GM19099 (cell line): ENCODE results near the gene ARFIP1.

ENCODE experiments used
- POLR2A ChIP-seq: IDR thresholded peaks from 3 replicates; pipeline ENCODE4 v1.6.1; 2011; ENCODE audit warnings: low read depth; ENCODE audit not compliant: insufficient read length; ENCODE audit errors: extremely low read depth

ARFIP1 gene

DNA sequence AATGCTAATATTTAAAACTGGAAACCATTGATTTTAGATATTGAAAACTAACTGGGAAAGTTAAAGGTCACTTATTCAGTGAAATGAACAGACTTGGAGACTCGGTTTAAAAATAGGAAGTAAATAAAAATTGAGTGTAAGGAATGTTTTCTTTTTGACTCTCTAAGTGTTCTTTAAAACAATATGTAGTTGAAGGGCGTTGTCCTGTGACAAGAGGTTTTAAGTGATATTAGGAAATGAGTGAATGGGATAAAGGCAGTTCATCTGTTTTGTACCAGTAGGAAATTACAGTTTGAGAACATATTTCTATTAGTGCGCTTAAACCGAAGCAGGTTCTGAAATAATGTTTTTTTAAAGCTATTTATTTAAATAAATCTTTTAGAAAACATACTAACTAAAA is 77.2 kb downstream of the ARFIP1 start:
- no peak for TF ChIP-seq POLR2A

DNA sequence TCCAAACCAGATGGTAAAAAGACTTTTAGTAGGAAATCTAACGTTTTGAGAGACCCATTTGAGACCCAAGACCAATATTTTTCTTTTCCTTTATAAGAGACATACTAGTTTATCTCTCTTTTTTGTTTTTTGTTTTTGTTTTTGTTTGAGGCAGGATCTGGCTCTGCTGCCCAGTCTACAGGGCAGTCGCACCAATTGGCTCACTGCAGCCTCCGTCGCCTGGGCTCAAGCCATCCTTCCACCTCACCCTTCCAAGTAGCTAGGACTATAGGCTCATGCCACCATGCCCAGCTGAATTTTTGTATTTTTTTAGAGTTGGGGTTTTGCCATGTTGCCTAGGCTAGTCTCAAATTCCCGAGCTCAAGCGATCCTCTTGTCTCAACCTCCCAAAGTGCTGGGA is 79.2 kb downstream of the ARFIP1 start:
- no peak for TF ChIP-seq POLR2A

- no peak for TF ChIP-seq POLR2A
Measured at GRCh38 chr4:152860046-152860445, 80.3 kb downstream of the ARFIP1 start.

GRCh38 chr4:152862608-152863007 is 82.9 kb downstream of the ARFIP1 start:
- no peak for TF ChIP-seq POLR2A

DNA sequence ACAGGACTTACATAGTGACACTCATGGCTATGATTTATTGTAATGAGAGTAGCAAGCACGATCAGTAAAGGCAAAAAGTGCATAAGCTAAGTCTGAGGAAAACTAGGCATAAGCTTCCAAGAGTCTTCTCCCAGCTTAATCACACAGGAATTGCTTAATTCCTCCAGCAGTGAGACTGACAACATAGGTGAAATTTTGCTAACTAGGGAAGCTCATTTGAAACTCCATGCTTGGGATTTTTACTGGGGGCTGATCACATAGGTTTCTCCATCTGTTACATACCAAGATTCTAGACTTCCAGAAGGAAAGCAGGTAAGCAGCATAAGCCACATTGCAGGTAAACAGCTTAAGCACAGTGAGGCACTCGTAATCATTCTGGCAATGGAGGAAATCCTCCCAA is 84.6 kb downstream of the ARFIP1 start:
- TF ChIP-seq POLR2A: no peak

DNA sequence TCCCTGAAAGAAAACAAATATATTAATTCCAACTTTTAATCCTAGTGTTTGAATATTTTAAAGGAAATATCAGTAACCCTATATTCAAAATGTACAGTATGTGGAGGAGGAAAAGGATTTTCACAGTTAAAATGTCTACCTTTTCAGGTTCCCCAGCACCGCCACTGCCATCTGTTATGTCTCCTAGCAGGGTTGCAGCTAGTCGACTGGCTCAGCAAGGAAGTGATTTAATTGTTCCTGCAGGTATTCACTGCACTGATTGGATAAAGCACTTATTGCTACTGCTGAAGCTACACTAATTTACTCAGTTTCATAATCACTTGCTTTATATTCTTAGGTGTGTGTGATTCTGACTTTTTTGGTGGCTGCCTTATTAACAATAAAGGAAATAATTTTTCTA is 90.9 kb downstream of the ARFIP1 start:
- no peak for TF ChIP-seq POLR2A

DNA sequence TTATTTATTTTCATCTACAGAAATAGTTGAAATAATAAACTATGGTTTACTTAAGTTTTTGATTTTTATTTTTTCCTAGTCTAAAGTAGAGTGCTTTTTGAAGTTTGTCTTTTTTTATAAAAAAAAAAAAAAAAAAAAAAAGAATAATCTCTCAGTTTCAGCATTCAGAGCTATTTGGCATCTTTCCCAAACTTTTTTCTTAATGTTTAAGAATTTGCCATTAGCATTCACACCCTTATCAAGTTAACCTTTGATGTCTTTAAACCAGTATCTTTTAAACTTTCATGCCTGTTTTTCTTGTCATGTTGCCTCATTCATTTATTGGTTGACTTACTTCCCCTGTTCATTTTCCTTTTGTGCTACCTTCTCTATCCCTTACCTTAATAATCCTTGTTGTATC is 95.5 kb downstream of the ARFIP1 start:
- TF ChIP-seq POLR2A: no peak

DNA sequence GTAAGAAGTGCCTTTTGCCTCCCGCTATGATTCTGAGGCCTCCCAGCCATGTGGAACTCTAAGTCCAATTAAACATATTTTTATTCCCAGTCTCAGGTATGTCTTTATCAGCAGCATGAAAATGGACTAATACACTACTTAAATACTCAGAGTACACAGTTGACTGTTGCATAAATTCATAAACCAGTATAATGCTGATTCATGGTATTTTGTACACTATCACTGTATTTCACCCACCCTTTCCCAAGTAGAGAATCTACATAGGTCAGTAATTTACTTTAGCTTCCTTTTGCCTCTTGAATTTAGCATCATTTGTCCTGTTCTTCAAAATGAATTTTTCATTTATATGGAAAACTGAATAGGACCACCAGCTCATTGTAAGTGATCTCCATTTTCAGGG is 98.1 kb downstream of the ARFIP1 start:
- TF ChIP-seq POLR2A: no peak

- no peak for TF ChIP-seq POLR2A
Measured at GRCh38 chr4:152880263-152880662, 100.5 kb downstream of the ARFIP1 start.

DNA sequence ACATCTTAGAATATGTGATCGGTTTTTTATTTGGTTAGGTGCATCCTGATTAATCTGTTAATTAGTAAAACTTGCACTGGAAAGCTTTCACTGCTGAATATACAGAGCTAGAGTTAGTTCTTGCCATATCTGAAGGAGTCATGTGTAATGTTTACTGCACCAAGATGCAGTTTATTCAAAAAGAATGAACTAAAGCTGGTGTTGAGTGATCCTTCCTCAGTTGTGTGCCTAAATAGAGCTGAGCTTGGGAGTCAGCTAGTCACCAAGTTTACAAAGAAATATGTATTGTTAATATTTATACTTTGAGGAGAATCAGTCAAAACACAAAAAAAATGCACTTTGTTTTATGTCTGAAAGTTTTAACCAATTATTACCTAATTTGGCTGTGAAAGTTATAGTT is 102.2 kb downstream of the ARFIP1 start:
- TF ChIP-seq POLR2A: no peak

- no peak for TF ChIP-seq POLR2A
Measured at GRCh38 chr4:152885185-152885584, 105.4 kb downstream of the ARFIP1 start.

GRCh38 chr4:152886201-152886600 is 106.4 kb downstream of the ARFIP1 start:
- no peak for TF ChIP-seq POLR2A

DNA sequence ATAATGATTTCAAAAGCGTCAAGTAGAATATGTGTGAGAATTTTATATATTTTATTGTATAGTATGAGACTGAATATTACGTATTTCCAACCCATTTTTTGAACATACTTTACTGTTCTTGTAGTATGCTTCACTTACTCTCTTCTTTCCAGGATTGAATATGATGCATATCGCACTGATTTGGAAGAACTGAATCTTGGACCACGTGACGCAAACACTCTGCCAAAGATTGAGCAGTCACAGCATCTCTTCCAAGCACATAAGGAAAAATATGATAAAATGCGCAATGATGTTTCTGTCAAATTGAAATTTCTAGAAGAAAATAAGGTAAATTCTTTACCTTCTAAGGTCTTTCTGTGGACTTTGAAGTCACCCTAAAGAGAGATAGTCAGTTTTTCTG is 108.2 kb downstream of the ARFIP1 start:
- TF ChIP-seq POLR2A: no peak

DNA sequence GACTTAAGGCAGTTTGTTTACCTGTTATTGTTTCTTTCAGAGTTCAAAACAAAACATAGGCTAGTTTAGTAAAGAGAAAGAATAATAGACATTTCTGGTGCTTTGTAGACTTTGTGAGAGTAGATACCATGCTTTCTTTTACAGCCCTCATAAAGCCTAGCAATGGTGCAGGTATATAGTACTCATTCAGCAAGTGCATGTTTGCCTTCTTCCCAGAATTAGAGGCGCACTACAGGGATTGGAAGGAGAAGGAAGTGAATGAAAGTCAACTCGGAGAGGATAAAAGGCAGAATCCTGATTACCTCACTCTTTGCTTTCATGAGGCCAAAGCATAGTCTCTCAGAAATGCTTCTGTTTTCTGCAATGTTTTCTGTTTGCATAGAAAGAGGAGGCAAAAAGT is 113.2 kb downstream of the ARFIP1 start:
- TF ChIP-seq POLR2A: no peak

DNA sequence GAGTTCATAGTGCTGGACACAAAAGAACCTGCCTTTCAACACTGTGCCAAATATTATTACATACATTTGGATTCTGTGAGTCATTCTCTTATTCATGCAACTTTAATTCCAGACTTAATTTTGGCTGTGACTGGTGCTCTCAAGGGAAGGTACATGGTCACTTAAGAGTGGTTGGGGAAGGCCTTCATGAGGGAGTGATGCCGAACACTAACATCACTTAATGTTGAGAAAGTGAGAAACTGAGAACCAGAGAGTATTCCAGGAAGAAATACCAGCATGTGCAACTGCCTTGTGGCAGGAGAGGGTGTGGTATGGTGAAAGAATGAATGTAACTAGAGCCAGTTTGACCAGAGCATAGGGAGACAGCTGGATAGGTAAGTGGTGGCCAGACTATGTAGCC is 114.9 kb downstream of the ARFIP1 start:
- TF ChIP-seq POLR2A: no peak

- TF ChIP-seq POLR2A: no peak
Measured at GRCh38 chr4:152896811-152897210, 117.1 kb downstream of the ARFIP1 start.

DNA sequence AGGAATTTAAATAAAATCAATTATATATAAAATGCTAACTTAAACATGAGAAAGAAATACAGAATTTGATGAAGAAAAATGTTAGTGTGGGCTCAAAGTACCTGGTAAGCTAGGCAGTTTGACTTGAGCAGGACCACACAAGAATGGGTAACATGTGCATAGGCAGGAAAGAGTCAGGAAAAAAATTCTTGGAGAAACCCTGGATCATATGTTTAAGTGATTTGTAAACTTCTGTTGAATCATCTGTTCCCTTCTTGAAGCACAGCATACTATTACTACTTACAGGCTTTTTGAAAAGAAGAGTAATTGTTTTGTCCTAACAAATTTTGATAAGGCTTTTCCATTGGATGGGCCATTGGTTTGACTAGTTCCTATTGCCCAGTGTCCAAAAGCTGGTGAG is 118.9 kb downstream of the ARFIP1 start:
- no peak for TF ChIP-seq POLR2A

DNA sequence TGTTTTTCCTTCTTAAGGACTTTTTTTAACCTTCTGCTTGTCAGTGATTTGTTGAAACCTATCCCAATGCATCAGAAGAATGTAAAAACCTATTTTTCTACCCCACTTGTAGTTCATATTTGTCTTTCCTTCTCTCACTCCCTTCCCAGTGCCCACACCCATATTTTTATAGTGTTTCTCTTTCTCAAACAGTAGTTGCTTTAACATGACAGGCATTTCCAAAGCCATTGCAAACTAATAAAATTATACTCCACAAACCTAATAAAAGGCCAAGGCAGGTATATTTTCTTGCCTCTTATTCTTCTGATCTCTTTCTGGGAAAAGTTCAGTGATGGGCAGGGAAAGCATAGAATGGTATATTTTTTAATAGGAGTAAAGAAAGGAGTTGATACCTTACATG is 120.6 kb downstream of the ARFIP1 start:
- TF ChIP-seq POLR2A: no peak
